HG02798 (cell line): Measurements from ENCODE around the gene CAPZB.

Experiments used
- ATAC-seq: cut with Tn5 transposase; IDR thresholded peaks from one replicate; pipeline ENCODE4 v1.9.1; 2021; ENCODE audit warnings: mild to moderate bottlenecking; ENCODE audit not compliant: unreplicated experiment, poor library complexity

Gene CAPZB

GRCh38 chr1:19340387-19340937 lies 144.9 kb downstream of the CAPZB start:
- ATAC-seq, result no peak

GRCh38 chr1:19339214-19339861 lies 146.0 kb downstream of the CAPZB start:
- no peak for ATAC-seq

- ATAC-seq, result no peak
Observed at GRCh38 chr1:19338323-19338762, 147.0 kb downstream of the CAPZB start.

GRCh38 chr1:19337289-19337688 lies 148.1 kb downstream of the CAPZB start:
- ATAC-seq, result no peak

- ATAC-seq, result no peak
Observed at GRCh38 chr1:19336543-19336942, 148.8 kb downstream of the CAPZB start.

GRCh38 chr1:19333587-19334354 lies 151.6 kb downstream of the CAPZB start:
- ATAC-seq, result no peak

- no peak for ATAC-seq
Observed at GRCh38 chr1:19332832-19333231, 152.5 kb downstream of the CAPZB start.

- ATAC-seq, result no peak
Observed at GRCh38 chr1:19331262-19331878, 154.0 kb downstream of the CAPZB start.

- ATAC-seq, result no peak
Observed at GRCh38 chr1:19330449-19331135, 154.7 kb downstream of the CAPZB start.

GRCh38 chr1:19329611-19330010 lies 155.7 kb downstream of the CAPZB start:
- ATAC-seq, result no peak

- ATAC-seq, result no peak
Observed at GRCh38 chr1:19329188-19329587, 156.2 kb downstream of the CAPZB start.

GRCh38 chr1:19328486-19328885 lies 156.9 kb downstream of the CAPZB start:
- ATAC-seq, result no peak

GRCh38 chr1:19327736-19328135 lies 157.6 kb downstream of the CAPZB start:
- no peak for ATAC-seq

GRCh38 chr1:19327301-19327700 lies 158.0 kb downstream of the CAPZB start:
- ATAC-seq, result no peak

- no peak for ATAC-seq
Observed at GRCh38 chr1:19326748-19327065, 158.6 kb downstream of the CAPZB start.

GRCh38 chr1:19325958-19326747 lies 159.2 kb downstream of the CAPZB start:
- no peak for ATAC-seq

- ATAC-seq, result no peak
Observed at GRCh38 chr1:19325368-19325957, 159.9 kb downstream of the CAPZB start.

GRCh38 chr1:19324665-19324990 lies 160.7 kb downstream of the CAPZB start:
- ATAC-seq, result no peak

GRCh38 chr1:19323987-19324664 lies 161.2 kb downstream of the CAPZB start:
- ATAC-seq, result no peak
